ENCODE measurements around the gene DOK7. TPM values are rescaled to one million over a fixed set of nuclear protein-coding genes. Genes with fewer than 3 reads are reported as not detected.

The DOK7 gene
- total RNA-seq, 4 donors from 2014 or later, result 0.53 to 5.7 (median 4.1) TPM; not detected in 1

DNA sequence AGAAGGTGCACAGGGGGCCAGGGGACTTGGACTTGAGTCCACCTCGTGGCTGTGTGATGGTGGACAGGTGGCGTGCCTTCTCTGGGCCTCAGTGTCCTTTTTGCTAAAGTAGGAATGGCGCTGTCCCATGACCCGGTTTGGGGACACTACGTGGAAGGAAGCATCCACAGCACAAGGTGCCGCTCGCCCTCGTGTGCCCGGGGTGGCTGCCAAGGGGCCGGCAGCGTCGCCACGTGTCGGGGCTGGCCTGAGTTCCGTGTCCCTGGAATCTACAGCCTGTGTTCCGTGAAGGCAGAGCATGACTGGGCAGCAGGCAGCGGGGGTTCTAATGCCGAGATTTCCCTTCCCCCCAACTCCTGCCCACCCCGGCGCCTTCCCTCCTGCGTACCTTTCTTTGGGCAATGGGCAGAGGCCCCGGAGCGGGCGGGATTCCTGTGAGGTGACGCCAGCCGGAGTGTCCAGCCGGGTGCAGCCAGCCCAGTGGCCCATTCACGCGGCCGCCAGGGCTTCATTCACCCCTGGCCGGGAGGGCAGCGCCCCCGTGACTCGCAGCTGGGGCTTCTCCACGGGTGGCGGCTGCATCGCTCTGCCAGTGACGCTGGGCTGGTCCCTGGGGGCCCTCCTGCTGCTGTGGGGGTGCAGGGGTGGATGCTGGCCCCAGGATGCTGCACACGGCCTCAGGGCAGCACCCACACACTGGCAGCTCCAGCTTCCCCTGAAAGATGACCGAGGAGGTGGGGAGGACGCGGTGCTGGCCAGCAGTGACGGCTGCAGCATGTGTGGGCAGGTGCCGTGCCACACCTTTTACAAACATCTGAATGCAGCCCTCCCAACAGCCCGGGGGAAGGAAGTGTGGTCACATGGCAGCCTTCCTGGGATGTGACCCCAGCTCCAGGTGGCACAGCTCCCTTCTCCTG is 21.2 kb downstream of the DOK7 start:
- Histone ChIP-seq H3K4me3 (peak overlapping the region in 3 of 4 donors; percentile 12 to 43 (median 19)), H3K36me3 (no peaks in the 10 kb centered on the region), H3K27me3 (peaks cover 0 to 14% of the 10 kb centered on the region in 2 donors), H3K9me3 (no peaks in the 10 kb centered on the region), H3K4me1 (peaks cover 0 to 37% (median 12%) of the 10 kb centered on the region in 4 donors), H3K27ac (peak overlapping the region in 2 of 4 donors; percentile 37 to 81)
- peak; percentile 67 to 79 (median 77) for DNase-seq
- TF ChIP-seq CTCF (IDR thresholded peaks at IDR 0.05), result no peak
- TF ChIP-seq POLR2A (IDR thresholded peaks at IDR 0.05), result no peak

DNA sequence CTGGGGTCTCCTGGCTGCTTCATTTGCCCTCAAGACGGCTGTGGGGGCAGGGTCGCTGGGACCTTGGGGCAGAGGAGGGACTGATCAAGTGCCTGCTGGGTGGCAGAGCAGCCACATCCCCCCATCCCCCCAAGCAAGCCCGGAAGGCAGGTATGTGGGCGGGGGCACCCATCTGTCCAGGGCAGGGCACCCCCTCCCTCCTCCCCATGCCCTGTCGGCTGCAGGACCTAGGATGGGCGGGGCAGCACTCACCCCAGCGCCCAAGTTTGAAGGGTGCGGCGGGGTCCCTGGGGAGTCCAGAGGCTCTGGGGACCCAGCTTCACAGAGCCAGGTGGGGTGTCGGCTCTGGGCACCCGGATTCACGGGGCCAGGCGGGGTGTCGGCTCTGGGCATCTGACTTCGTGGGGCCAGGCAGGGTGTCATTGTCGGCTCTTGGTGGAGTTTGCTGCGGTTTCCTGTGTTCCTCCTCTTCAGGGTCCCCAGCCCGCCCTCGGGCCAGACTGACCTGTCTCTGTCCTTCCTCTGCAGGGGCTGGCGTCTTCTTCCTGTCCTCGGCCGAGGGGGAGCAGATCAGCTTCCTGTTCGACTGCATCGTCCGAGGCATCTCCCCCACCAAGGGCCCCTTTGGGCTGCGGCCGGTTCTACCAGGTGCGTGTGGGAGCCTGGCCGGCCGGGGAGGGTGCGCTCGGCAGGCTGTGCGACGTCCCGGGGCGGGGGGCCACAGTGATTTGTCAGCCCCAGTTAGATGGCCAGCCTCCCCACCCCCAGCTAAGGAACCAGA is 22.1 kb downstream of the DOK7 start:
- Histone ChIP-seq H3K4me1 (peaks cover 0 to 37% (median 12%) of the 10 kb centered on the region in 4 donors), H3K27ac (peak overlapping the region in 2 of 4 donors; percentile 37 to 81), H3K4me3 (peak overlapping the region in 3 of 4 donors; percentile 12 to 43 (median 19)), H3K36me3 (no peaks in the 10 kb centered on the region), H3K27me3 (peaks cover 0 to 14% of the 10 kb centered on the region in 2 donors), H3K9me3 (no peaks in the 10 kb centered on the region)
- DNase-seq, result peak in 2 of 3 donors; percentile 85 to 87
- no peak for TF ChIP-seq CTCF (IDR thresholded peaks at IDR 0.05)
- no peak for TF ChIP-seq POLR2A (IDR thresholded peaks at IDR 0.05)

DNA sequence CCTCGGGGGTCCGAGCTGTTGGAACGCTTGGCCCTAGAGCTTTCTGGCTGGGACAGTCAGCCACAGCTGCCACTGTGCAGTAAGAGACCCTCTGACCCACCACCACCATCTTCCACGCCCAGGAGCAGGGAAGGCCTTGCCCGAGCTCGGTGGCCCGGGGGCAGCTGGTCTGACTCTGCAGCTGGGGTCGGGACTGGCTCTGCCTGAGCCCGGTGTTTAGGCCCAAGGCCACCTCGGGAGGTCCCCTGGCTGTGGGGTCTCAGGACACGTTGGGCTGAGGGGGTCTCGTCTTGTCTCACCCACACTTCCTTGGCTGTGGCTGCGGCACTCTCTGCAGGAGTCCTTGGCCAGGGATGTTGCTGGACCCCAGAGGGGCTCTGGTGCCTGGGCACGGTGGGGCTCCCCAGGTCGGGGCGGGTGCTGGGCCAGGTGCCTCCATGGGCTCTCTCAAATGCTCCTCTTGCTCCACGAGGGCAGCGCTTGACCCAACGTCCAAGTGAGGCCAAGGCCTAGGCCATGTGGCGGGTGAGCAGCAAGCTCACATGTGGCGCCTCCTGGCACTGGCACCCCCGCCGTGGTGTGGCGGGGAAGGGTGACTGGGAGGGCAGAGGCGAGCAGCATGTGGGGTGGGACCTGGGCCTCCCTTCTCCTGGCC is 22.9 kb downstream of the DOK7 start:
- TF ChIP-seq CTCF (IDR thresholded peaks at IDR 0.05) (no peak), POLR2A (IDR thresholded peaks at IDR 0.05) (no peak)
- Histone ChIP-seq H3K27me3 (peaks cover 0 to 14% of the 10 kb centered on the region in 2 donors), H3K4me3 (peak overlapping the region in 2 of 4 donors; percentile 19 to 43)

DNA sequence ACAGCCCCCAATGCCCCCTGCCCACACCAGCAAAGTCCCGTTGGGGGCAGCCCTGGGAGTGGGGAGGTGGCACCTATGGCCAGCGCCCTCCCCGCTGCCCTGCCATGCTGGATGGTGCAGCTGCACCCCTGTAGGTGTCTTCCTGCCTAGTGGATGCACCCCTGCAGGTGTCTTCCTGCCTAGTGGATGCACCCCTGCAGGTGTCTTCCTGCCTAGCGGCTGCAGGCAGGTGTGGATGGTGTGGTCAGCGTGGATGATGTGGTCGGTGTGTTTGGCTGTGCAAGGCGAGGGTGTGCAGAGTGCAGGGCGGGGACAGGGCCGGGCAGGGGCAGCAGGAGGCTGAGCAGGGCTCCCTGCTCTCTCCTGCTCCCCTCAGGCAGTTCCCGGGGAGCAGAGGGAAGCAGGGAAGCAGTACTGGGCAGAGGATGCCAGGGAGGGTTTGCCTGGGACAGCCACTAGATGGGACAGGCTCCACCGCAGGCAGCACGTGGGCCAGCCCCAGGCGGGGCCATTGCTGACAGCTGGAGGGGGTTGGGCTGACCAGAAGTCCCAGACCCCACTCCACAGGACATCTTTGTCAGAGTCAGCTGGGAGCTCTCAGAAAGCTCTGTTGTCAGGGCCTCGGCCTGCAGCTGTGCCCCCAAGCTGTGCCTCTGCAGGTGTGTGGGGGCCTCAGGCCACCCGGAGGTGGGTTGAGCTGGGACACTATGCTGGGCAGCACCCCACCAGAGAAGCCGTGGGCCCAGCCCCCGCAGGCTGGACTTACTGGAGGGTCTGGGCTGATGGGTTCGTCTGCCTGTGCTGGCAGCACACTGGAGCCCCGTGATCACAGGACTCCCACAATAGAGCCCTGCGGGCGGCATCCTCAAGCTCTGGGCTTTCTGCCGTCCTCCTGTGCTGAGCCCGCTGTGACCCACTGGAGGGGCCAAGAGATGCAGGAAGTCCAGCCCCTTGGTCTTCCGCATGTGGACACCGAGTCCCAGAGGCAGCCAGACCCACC is 23.7 kb downstream of the DOK7 start:
- Histone ChIP-seq H3K27me3 (peaks cover 0 to 18% of the 10 kb centered on the region in 2 donors), H3K4me3 (peak overlapping the region in 1 of 4 donors; percentile 43), H3K27ac (peak overlapping the region in 1 of 4 donors; percentile 81), H3K4me1 (peaks cover 0 to 34% (median 12%) of the 10 kb centered on the region in 4 donors), H3K36me3 (no peaks in the 10 kb centered on the region), H3K9me3 (no peaks in the 10 kb centered on the region)
- DNase-seq, result peak in 1 of 3 donors; percentile 60
- TF ChIP-seq CTCF (IDR thresholded peaks at IDR 0.05) (no peak), POLR2A (IDR thresholded peaks at IDR 0.05) (no peak)

More for the DNA sequence above, 22.9 kb downstream of the DOK7 start:
- peaks cover 0 to 34% (median 12%) of the 10 kb centered on the region in 4 donors for H3K4me1 ChIP-seq
- H3K27ac ChIP-seq, result peak overlapping the region in 2 of 4 donors; percentile 37 to 81
- H3K36me3 ChIP-seq, result no peaks in the 10 kb centered on the region
- H3K9me3 ChIP-seq, result no peaks in the 10 kb centered on the region
- DNase-seq, result peak in 1 of 3 donors; percentile 40

All from Peyer's patch (tissue), 4 donors.